HepG2 (cell line): Measurements from ENCODE around the gene TUBA4A. TPM values are rescaled to one million over a fixed set of nuclear protein-coding genes. Genes with fewer than 3 reads are reported as not detected.

ENCODE experiments used
- ATF6 ChIP-seq: sonication (generic); formaldehyde crosslinking; conservative IDR thresholded peaks from 2 replicates; pipeline ENCODE4 v1.4.0; 2020; ENCODE audit warnings: missing genetic modification reagents
- HDAC2 ChIP-seq: sonication (generic); formaldehyde crosslinking; IDR thresholded peaks from 2 replicates; pipeline ENCODE4 v1.4.0; 2020; ENCODE audit warnings: missing genetic modification reagents
- HMGXB3 ChIP-seq: sonication (generic); formaldehyde crosslinking; IDR thresholded peaks from 2 replicates; pipeline ENCODE4 v1.4.0; 2020; ENCODE audit warnings: missing genetic modification reagents, borderline replicate concordance
- HNRNPLL ChIP-seq: fragments of 200-400 bp; formaldehyde crosslinking; IDR thresholded peaks from 2 replicates; pipeline ENCODE4 v1.6.1; 2017; ENCODE audit warnings: mild to moderate bottlenecking, low read depth, low read length; ENCODE audit not compliant: poor library complexity, severe bottlenecking
- IRF1 ChIP-seq: sonication (generic); formaldehyde crosslinking; IDR thresholded peaks from 2 replicates; pipeline ENCODE4 v1.4.0; 2020; ENCODE audit warnings: low read depth, mild to moderate bottlenecking, missing genetic modification reagents
- KLF6 ChIP-seq: IDR thresholded peaks from 2 replicates; pipeline ENCODE4 v1.8.0; 2016; ENCODE audit warnings: missing biosample characterization, missing genetic modification reagents
- KMT2A ChIP-seq: sonication (generic); formaldehyde crosslinking; IDR thresholded peaks from 2 replicates; pipeline ENCODE4 v1.4.0; 2020; ENCODE audit warnings: missing genetic modification reagents
- MAZ ChIP-seq, 2 experiments: sonication (generic) in 1 of 2; formaldehyde crosslinking in 1 of 2; IDR thresholded peaks; 2 replicates each; pipeline versions ENCODE4 v1.5.0 to v1.6.1; 2012 to 2020; ENCODE audit warnings: low read depth in 2 of 2, mild to moderate bottlenecking in 2 of 2, borderline replicate concordance in 1 of 2, improper control_type of control experiment in 1 of 2, low read length in 1 of 2, missing genetic modification reagents in 1 of 2, moderate library complexity in 1 of 2
- ONECUT2 ChIP-seq: sonication (generic); formaldehyde crosslinking; IDR thresholded peaks from 2 replicates; pipeline ENCODE4 v1.4.0; 2020; ENCODE audit warnings: missing genetic modification reagents
- TFDP2 ChIP-seq: sonication (generic); formaldehyde crosslinking; IDR thresholded peaks from 2 replicates; pipeline ENCODE4 v1.4.0; 2020; ENCODE audit warnings: missing genetic modification reagents
- ZBTB3 ChIP-seq: sonication (generic); formaldehyde crosslinking; IDR thresholded peaks from 2 replicates; pipeline ENCODE4 v1.4.0; 2020; ENCODE audit warnings: low read depth, mild to moderate bottlenecking, moderate library complexity, missing genetic modification reagents, borderline replicate concordance
- ZFYVE20 ChIP-seq: sonication (generic); formaldehyde crosslinking; IDR thresholded peaks from 2 replicates; pipeline ENCODE4 v1.8.0; 2023; ENCODE audit warnings: low read depth, mild to moderate bottlenecking, moderate library complexity, missing genetic modification reagents, borderline replicate concordance
- ZNF160 ChIP-seq: sonication (generic); formaldehyde crosslinking; IDR thresholded peaks from 2 replicates; pipeline ENCODE4 v1.8.0; 2022; ENCODE audit warnings: mild to moderate bottlenecking, inconsistent platforms, missing genetic modification reagents
- ZNF282 ChIP-seq: fragments of 450-650 bp; IDR thresholded peaks from 2 replicates; pipeline ENCODE4 v1.6.1; 2018; ENCODE audit not compliant: partially characterized antibody
- ZNF749 ChIP-seq: sonication (generic); formaldehyde crosslinking; IDR thresholded peaks from 2 replicates; pipeline ENCODE4 v1.8.0; 2022; ENCODE audit warnings: mild to moderate bottlenecking, missing genetic modification reagents, moderate library complexity, borderline replicate concordance
- ZNF850 ChIP-seq: sonication (generic); formaldehyde crosslinking; conservative IDR thresholded peaks from 2 replicates; pipeline ENCODE4 v1.9.0; 2021; ENCODE audit warnings: mild to moderate bottlenecking, missing genetic modification reagents
- polyA plus RNA-seq, 8 experiments: library from polyadenylated mRNA; depleted of rRNA in 3 of 8; stranded (reverse) in 7 of 8; unstranded in 1 of 8; fragments of >200 nt; fragmentation: Illumina TruSeq in 4 of 8; extraction: Trizol in 4 of 8; gene quantifications; 2 replicates each; pipeline versions ENCODE4 v1.2.1 to v1.2.3, GENCODE V29; 2011 to 2016; ENCODE audit warnings: low read depth in 4 of 8, missing spikeins in 1 of 8, mixed read lengths in 1 of 8; ENCODE audit not compliant: insufficient read depth in 1 of 8
- total RNA-seq, 5 experiments: library from RNA; depleted of rRNA; stranded (reverse); fragments of >200 nt; fragmentation: Illumina TruSeq; extraction: Trizol; gene quantifications; 2 replicates each; pipeline ENCODE4 v1.2.3, GENCODE V29; 2016; ENCODE audit warnings: low read depth in 1 of 5

Gene TUBA4A
- total and polyA plus RNA-seq, 2 of the 13 experiments (the other 11 are each of a cell fraction or from before 2014, with no cell fraction given) = 1.3 to 12.7 TPM

- TF ChIP-seq TFDP2 (CRISPR knock-in tag) = peak; percentile 36; the same call in 1 of the 2 replicates
- TF ChIP-seq KMT2A (CRISPR knock-in tag) = peak; percentile 66
- no peak for TF ChIP-seq ZNF749 (CRISPR knock-in tag)
- TF ChIP-seq ATF6 (CRISPR knock-in tag) = no peak; the same call in 1 of the 2 replicates
- TF ChIP-seq HMGXB3 (CRISPR knock-in tag) = peak; percentile 50; the same call in 1 of the 2 replicates
- peak; percentile 51; the same call in 1 of the 2 replicates for TF ChIP-seq HDAC2 (CRISPR knock-in tag)
- no peak for TF ChIP-seq ZNF850 (CRISPR knock-in tag)
- TF ChIP-seq ZBTB3 = 0 out of 2 replicates have a peak, but pooled peaks have one; percentile 74
- TF ChIP-seq ONECUT2 = no peak
- TF ChIP-seq ZNF282 = no peak
- peak; percentile 89 for TF ChIP-seq ZNF160
- peak; percentile 85 for TF ChIP-seq MAZ (IDR thresholded peaks at IDR 0.05; ENCODE audit: borderline replicate concordance, low read depth, low read length)
- TF ChIP-seq MAZ (CRISPR knock-in tag; IDR thresholded peaks at IDR 0.05; ENCODE audit: low read depth) = peak; percentile 83; the same call in 1 of the 2 replicates
- TF ChIP-seq ZFYVE20 = no peak
- peak; percentile 87 for TF ChIP-seq HNRNPLL
- TF ChIP-seq KLF6 (CRISPR knock-in tag) = peak; percentile 51; the same call in 1 of the 2 replicates
- no peak for TF ChIP-seq IRF1 (CRISPR knock-in tag)
Measured at GRCh38 chr2:219206328-219207133, 47.2 kb downstream of the TUBA4A start, which contains the start of gene ZFAND2B (continued).
